ENCODE measurements around the gene NUP37. TPM values are rescaled to one million over a fixed set of nuclear protein-coding genes. Genes with fewer than 3 reads are reported as not detected.

NUP37 gene, protein sequence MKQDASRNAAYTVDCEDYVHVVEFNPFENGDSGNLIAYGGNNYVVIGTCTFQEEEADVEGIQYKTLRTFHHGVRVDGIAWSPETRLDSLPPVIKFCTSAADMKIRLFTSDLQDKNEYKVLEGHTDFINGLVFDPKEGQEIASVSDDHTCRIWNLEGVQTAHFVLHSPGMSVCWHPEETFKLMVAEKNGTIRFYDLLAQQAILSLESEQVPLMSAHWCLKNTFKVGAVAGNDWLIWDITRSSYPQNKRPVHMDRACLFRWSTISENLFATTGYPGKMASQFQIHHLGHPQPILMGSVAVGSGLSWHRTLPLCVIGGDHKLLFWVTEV
- total RNA-seq (2021) (48.2 and 72.4 TPM in 2 replicates), Bru-seq, nascent RNA (percentile 86 among the genes with signal in this experiment), BruChase-seq, experiment 1, labeled RNA remaining after a 2-hour chase (percentile 67 among the genes with signal in this experiment), BruChase-seq, experiment 2, labeled RNA remaining after a 6-hour chase (percentile 74 among the genes with signal in this experiment)
- long read RNA-seq, transcript NUP37-209 (10 exons, 2,372 nt): major isoform, 90 of 100 reads
- long read RNA-seq, partial matches to known transcripts: 2 of 100 reads
- long read RNA-seq, other reads (novel, unspliced or antisense): 5 of 100 reads

DNA sequence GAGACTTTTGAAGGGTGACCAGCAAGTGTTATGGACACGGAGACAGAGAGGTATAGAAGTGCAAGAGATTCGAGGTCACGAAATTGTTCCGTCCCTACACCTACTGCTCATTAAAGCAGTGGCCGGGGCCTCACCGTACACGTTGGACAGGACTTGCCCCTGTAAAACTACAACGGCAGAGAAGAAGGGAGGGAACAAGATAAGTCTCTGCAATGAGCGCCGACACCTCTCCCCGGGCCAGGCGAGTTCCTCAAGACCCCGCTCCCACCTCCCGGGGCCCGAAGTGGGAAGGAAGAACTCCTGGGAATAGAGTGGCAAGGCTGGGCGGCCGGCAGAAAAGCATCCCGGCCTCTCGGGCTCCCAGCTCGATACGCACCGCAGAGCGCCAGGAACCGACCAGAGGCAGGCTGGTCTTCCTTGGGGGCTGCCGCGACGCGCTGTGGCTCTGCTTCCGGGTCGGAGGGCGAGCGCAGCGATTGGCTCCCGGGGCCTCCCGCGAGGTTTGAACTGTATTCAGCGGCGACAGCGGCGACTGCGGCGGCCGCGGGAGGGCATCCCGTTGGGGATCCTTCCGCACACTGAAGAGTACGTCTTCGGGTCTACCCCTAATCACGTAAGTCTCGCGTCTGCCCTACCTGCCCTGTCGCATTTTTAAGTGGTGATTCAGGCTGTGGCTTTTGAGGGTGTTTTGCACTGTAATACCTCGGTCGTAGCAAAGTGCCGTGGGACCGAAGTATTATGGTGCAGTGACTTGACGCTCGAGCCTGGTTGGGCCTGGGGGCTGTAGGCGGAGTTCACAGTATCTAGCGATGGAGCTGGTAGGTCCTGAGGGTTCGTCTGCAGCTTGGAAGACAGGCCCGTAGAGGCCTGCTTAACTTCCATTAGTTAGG, at the start of gene NUP37, which contains the start of gene PARPBP:
NUP37 (minus strand) TSS at position 441 of the 890 bp plus-strand sequence. CDS start 1,596 bp downstream, outside the sequence.
PARPBP (plus strand) TSS at position 510 of the 890 bp plus-strand sequence. CDS start 3,706 bp downstream, outside the sequence.
- Histone ChIP-seq H3K4me1 (replicated peaks; ENCODE audit: insufficient read depth) (peaks cover 23% of the 10 kb centered on the region), H3K79me2 (ENCODE audit: low read depth) (peaks cover 36% of the 10 kb centered on the region), H3K9me3 (ENCODE audit: insufficient read depth, low read depth) (no peaks in the 10 kb centered on the region), H3F3A (ENCODE audit: insufficient read depth, low read depth) (peaks cover 18% of the 10 kb centered on the region), H3K4me3 (peak within 1 kb of the TSS; percentile 93), H3K4me2 (peak within 1 kb of the TSS; percentile 80), H3K9me2 (ENCODE audit: insufficient read depth) (no peaks in the 10 kb centered on the region), H3K27ac (peak within 1 kb of the TSS; percentile 92), H3K27me3 (ENCODE audit: insufficient read depth, low read depth) (no peaks in the 10 kb centered on the region), H4K20me1 (ENCODE audit: insufficient read depth) (no peaks in the 10 kb centered on the region), H3K36me3 (ENCODE audit: low read depth) (peaks cover 21% of the 10 kb centered on the region; the same call in 1 of the 2 replicates), H2AFZ (peak within 1 kb of the TSS; percentile 96)
- POLR2A ChIA-PET (ENCODE audit: unreplicated experiment): no interaction called here
- DNase-seq: peak; percentile 92 to 96
- CTCF ChIA-PET: no interaction called here
- TSS peak; percentile 63 for BruUV-seq (replicated peaks)
- TF ChIP-seq CTCF (conservative IDR thresholded peaks at IDR 0.05) (no peak), EZH2 (IDR thresholded peaks at IDR 0.05; ENCODE audit: low read depth) (no peak)
- intact Hi-C loops (cut with micrococcal nuclease; ENCODE audit: unreplicated experiment): loop anchor here (5.0 to 10.0 kb wide), 2 partner anchors 228 to 445 kb away; no protein-coding TSS in a partner anchor

- Histone ChIP-seq H3K9me2 (ENCODE audit: insufficient read depth) (no peaks in the 10 kb centered on the region), H3K36me3 (ENCODE audit: low read depth) (no peaks in the 10 kb centered on the region), H3F3A (ENCODE audit: insufficient read depth, low read depth) (no peaks in the 10 kb centered on the region), H3K27me3 (ENCODE audit: insufficient read depth, low read depth) (no peaks in the 10 kb centered on the region), H3K4me1 (replicated peaks; ENCODE audit: insufficient read depth) (0 out of 2 replicates have a peak, but pooled peaks cover 3% of the 10 kb centered on the region), H4K20me1 (ENCODE audit: insufficient read depth) (no peaks in the 10 kb centered on the region; the same call in 1 of the 2 replicates), H3K4me2 (no peak overlapping the region), H3K4me3 (no peak overlapping the region), H2AFZ (no peak overlapping the region), H3K9me3 (ENCODE audit: insufficient read depth, low read depth) (no peaks in the 10 kb centered on the region), H3K27ac (no peak overlapping the region), H3K79me2 (ENCODE audit: low read depth) (no peaks in the 10 kb centered on the region)
- DNase-seq: no peak
- ChIA-PET POLR2A (ENCODE audit: unreplicated experiment) (no interaction called here), CTCF (no interaction called here)
- TF ChIP-seq CTCF (conservative IDR thresholded peaks at IDR 0.05): no peak
- no peak for TF ChIP-seq EZH2 (IDR thresholded peaks at IDR 0.05; ENCODE audit: low read depth)
- no TSS peak for BruUV-seq (replicated peaks)
- intact Hi-C loops (cut with micrococcal nuclease; ENCODE audit: unreplicated experiment): loop anchor here (10.0 kb wide), 1 partner anchor 1233 kb away; no protein-coding TSS in a partner anchor
Observed at GRCh38 chr12:102167821-102168604, 48.1 kb upstream of the NUP37 start.

Measured in PC-9 (cell line).